ENCODE data around the gene PRPF31.
"Not testable (repeated sequence)": the region's sequence is repeated elsewhere in the genome, so short reads cannot be mapped to it uniquely, and the experiment has no call there.

The PRPF31 gene, protein sequence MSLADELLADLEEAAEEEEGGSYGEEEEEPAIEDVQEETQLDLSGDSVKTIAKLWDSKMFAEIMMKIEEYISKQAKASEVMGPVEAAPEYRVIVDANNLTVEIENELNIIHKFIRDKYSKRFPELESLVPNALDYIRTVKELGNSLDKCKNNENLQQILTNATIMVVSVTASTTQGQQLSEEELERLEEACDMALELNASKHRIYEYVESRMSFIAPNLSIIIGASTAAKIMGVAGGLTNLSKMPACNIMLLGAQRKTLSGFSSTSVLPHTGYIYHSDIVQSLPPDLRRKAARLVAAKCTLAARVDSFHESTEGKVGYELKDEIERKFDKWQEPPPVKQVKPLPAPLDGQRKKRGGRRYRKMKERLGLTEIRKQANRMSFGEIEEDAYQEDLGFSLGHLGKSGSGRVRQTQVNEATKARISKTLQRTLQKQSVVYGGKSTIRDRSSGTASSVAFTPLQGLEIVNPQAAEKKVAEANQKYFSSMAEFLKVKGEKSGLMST

GRCh38 chr19:54115109-54116063, at the start of gene PRPF31, which contains the start of gene TFPT:
TSS of gene PRPF31 (plus strand) at chr19:54115754. CDS start at chr19:54118279, 2,525 bp downstream.
TSS of gene TFPT (minus strand) at chr19:54115657. CDS start at chr19:54115269, 388 bp downstream.
- DNase-seq (ENCODE audit: low read depth): peak; percentile 96

DNA sequence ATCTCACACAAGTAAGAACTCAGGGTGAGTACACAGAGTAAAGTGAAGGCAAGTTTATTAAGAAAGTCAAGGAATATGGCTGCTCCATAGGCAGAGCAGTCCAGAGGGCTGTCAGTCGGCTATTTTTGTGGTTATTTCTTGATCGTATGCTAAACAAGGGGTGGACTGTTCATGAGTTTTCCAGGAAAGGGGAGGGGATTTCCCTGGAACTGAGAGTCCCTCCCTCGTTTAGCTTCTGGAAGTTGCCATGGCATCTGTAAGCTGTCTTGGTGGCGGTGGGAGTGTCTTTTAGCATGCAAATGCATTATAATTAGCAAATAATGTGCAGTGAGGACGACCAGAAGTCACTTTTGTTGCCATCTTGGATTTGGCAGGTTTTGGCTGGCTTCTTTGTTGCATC, 46.1 kb upstream of the PRPF31 start:
- no peak for DNase-seq (ENCODE audit: low read depth)

- no peak for DNase-seq (ENCODE audit: low read depth)
Observed at GRCh38 chr19:54073829-54074228, 41.7 kb upstream of the PRPF31 start.

GRCh38 chr19:54074851-54075250, 40.7 kb upstream of the PRPF31 start:
- DNase-seq (ENCODE audit: low read depth): no peak

DNA sequence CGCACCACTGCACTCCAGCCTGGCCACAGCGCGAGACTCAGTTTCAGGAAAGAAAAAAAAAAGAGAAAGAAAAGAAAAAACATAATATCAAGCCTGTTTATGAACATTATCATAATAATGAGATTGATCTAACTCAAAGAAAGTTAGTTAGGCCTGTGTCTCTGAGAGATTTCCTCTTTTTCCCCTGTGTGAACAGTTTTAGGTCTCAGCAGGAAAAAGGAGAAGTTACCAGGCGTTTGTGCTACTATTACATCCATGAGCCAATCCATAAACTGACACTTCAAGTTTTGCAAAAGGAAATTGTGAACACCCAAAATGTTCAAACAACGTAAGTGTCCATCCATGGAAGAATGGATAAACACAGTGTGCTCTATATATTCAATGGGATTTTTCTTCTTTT, 38.2 kb upstream of the PRPF31 start:
- DNase-seq (ENCODE audit: low read depth): no peak

- no peak for DNase-seq (ENCODE audit: low read depth)
Observed at GRCh38 chr19:54081032-54081431, 34.5 kb upstream of the PRPF31 start, which contains the start of gene TARM1. TSS of gene TARM1 (minus strand) at chr19:54081365. CDS start at chr19:54081340, 25 bp downstream.

DNA sequence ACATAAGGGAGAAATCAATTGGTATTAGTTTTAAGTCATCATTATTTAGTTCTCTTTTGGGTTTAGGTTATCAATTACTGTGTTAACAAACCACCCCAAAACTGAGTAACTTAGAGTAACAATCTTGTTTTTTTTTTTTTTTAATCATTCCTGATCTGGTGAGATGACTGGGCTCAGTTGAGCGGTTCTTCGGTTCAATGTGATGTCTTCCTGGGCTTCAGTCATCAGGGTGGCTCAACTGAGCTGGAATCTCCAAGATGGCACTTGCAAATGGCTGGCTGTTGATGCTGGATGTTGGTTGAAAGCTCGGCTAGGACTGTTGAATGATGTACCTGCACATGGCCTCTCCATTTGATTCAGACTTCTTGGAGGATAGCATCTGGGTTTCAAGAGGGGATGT, 31.1 kb upstream of the PRPF31 start:
- no peak for DNase-seq (ENCODE audit: low read depth)

DNA sequence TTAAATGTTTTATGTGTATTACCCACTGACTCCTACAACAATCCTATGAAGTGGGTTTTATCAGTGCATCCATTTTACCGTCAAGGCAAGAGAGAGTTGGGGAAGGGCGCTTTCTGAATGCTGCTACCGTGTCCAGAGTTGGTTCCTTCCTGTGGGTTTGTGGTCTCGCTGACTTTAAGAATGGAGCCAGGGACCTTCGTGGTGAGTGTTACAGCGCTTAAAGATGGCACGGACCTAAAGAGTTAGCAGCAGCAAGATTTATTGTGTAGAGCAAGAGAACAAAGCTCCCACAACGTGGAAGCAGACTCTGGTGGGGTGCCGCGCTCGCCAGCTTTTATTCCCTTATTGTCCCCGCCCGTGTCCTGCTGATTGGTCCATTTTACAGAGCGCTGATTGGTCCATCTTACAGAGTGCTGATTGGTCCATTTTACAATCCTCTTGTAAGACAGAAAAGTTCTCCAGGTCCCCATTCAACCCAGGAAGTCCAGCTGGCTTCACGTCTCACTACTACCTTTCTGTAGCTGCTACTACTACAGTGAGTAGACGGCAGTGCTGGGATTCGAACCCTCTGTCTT, 21.0 kb upstream of the PRPF31 start:
- DNase-seq (ENCODE audit: low read depth): no peak

DNA sequence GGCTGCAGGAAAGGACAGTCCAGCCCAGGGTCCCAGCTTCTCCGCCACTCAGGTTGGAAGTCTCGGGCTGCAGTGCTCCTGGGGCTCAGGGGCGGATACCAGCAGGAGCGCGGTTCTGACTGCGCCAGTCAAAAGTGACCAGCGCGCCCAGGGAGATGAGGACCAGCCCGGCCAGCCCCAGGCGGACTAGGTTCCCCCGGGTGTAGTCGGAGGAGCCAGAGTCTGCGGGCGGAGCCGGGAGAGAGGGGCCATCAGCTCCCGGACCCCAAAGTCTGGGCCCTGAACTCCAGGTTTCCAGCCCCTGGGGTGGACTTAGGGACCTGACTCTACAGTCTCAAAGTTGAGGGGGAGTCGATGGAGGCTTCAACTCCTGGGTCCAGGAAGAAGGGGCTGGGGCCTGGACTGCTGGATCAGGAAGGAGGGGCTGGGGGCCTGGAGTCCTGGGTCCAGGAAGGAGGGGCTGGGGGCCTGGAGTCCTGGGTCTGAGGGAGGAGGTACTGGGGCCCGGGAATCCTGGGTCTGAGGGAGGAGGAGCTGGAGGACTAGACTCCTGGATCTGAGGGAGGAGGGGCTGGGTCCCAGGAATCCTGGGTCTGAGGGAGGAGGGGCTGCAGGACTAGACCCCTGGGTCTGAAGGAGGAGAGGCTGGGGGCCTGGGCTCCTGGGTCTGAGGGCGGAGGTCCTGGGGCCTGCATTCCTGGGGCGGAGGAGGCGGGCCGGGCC, 20.3 kb upstream of the PRPF31 start:
- DNase-seq (ENCODE audit: low read depth): no peak

DNA sequence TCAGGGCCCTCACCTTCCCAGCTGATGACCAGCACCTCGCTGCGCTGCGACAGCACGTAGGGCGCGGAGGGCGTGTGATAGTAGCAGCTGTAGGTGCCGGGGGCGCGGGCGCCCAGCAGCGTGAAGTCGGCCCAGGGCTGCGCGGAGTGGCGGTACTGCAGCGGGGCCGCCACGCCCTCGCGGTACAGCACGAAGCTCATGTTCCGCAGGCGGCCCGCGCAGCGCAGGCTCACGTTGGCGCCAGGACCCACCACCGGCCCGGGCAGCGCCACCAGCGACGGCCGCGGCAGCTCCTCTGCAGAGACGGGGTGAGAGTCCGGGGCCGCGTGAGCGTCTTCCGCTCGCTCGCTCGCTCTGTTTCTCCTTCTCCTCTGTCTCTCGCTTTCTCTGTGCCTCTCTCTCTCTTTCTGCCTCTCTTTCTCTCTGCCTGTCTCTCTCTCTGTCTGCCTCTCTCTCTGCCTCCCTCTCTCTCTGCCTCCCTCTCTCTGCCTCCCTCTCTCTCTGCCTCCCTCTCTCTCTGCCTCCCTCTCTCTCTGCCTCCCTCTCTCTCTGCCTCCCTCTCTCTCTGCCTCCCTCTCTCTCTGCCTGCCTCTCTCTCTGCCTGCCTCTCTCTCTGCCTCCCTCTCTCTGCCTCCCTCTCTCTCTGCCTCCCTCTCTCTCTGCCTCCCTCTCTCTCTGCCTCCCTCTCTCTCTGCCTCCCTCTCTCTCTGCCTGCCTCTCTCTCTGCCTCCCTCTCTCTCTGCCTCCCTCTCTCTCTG, 19.5 kb upstream of the PRPF31 start:
- DNase-seq (ENCODE audit: low read depth): not testable (repeated sequence)

GRCh38 chr19:54096617-54097106, 18.9 kb upstream of the PRPF31 start:
- DNase-seq (ENCODE audit: low read depth): no peak

DNA sequence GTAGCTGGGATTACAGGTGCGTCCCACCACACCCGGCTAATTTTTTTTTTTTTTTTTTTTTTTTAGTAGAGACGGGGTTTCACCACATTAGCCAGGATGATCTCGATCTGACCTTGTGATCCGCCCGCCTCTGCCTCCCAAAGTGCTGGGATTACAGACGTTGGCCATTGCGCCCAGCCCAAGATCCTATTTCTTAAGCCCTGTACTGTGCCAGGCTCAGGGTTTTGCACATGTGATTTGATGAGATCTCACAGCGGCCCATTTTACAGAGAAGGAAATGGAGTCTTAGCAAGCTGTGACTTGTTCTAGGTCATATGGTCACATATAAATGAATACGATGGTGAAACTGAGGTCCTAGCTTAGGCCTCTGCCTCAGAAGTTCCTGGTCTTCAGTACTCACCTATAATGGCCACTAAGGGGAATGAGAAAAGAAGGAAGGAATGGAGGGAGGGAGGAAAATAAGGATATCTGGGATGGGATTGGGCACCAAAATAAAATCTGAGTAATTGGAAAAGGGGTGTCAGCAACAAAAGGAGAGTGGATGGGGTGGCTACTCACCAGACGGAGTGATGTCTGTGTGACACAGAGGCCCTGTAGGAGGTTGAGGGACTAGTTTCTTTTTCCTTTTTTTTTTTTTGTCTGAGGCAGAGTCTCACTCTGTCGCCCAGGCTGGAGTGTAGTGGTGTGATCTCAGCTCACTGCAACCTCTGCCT, 16.2 kb upstream of the PRPF31 start:
- DNase-seq (ENCODE audit: low read depth): no peak

DNA sequence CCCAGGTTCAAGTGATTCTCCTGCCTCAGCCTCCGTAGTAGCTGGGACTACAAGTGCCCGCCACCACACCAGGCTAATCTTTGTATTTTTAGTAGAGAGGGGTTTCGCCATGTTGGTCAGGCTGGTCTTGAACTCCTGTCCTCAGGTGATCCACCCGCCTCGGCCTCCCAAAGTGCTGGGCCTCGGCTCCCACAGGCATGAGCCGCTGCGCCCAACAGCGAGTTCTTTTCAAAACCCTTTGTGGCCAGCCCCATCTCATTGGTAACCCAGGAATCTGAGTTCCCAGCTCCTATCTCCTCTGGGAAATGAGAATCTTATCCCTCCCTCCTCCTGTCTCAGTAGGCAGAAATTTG, 15.7 kb upstream of the PRPF31 start:
- not testable (repeated sequence) for DNase-seq (ENCODE audit: low read depth)

GRCh38 chr19:54100561-54100960, 15.0 kb upstream of the PRPF31 start, which contains the start of gene OSCAR:
TSS of gene OSCAR (minus strand) at chr19:54100803. CDS start at chr19:54100792, 11 bp downstream.
- no peak for DNase-seq (ENCODE audit: low read depth)

DNA sequence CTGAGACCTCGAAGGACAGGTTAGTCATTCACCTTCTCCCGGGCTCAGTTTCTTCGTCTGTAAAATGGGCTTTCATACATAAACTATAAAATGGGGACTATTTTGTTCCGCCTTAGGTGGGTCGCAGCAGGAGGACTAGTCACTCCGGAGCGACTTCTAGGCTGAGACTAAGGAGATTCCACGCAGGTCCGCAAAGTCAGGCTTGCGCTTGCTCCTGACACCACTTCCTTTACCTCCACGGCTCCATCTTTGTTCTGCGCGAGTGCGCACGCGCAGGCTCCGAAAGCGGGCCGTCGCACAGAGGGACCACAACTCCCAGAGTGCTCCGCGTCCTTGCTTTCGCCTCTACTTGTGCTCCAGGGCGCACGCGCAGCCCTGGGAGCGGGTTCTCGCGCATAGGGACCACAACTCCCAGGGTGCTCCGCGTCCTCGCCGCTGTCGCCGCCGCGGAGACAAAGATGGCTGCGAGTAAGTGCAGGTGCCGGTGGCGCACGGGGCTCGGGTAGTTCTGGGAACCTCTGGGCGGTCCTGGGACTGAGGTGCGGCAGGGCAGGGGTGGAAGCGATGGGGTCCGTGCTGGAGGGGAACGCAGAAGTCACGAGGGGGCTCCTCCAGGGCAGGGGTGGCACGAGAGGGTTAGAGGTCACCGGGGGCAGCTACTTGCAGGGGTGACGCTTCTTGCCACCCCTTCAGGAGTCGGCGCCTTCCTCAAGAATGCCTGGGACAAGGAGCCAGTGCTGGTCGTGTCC, 13.0 kb upstream of the PRPF31 start, which contains the start of gene NDUFA3:
TSS of gene NDUFA3 (plus strand) at position 435 of the 749 bp plus-strand sequence. CDS start at position 459, 24 bp downstream.
- peak; percentile 93 for DNase-seq (ENCODE audit: low read depth)

DNA sequence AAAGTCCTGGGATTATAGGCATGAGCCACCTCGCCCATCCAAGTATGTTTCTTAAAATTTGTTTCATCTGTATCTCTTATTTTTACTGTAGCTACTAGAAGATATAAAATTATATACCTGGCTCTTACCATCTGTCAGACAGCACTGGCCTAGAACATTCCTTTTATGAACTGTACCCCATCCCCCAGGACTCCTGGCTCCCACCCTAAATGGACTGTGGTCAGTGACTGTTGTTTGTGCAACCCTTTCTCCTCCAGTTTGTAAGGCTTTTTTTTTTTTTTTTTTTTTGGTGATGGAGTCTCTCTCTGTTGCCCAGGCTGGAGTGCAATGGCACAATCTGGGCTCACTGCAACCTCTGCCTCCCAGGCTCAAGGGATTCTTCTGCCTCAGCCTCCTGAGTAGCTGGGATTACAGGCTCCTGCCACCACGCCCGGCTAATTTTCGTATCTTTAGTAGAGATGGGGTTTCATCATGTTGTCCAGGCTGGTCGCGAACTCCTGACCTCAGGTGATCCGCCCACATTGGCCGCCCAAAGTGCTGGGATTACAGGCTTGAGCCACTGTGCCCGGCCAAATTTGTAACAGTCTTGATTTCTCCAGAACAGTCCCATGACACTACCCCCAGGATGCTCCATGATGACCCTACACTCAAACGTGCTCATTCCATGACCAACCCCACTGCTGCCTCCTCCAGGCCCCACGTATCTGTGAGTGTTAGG, 10.4 kb upstream of the PRPF31 start:
- DNase-seq (ENCODE audit: low read depth): no peak

- DNase-seq (ENCODE audit: low read depth): no peak
Observed at GRCh38 chr19:54105796-54106195, 9.8 kb upstream of the PRPF31 start.

DNA sequence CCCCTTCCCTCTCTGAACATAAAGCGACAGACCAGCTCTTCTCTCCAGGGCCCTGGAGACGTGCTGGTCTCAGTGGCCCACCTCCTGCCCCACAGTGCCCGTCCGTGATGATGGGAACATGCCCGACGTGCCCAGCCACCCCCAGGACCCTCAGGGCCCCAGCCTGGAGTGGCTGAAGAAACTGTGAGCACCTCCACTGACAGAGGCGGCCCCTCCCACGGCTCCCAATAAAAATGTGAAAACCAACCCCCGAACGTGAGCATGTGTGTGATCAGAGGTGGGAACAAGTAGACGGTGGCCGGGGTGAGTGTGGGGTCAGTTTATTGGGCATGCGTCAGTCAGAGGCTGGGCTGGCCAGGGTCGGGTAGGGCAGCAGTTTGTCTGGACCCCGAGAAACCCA, 8.8 kb upstream of the PRPF31 start:
- DNase-seq (ENCODE audit: low read depth): no peak

Data from stimulated activated CD8-positive, alpha-beta memory T cell treated with anti-CD3 and anti-CD28 coated beads, Interleukin-7, amount 100 ng/mL, for 24 hours (primary cell).